K562 (cell line): Measurements from ENCODE around the gene COQ5. TPM values are rescaled to one million over a fixed set of nuclear protein-coding genes. Genes with fewer than 3 reads are reported as not detected.

Source experiments
- ATF3 ChIP-seq, 2 experiments: fragments of 450-650 bp in 1 of 2; sonication (generic) in 1 of 2; formaldehyde crosslinking in 1 of 2; IDR thresholded peaks in 1 of 2; conservative IDR thresholded peaks in 1 of 2; 2 replicates each; pipeline versions ENCODE4 v1.6.1 to v1.8.1; 2016 to 2023; ENCODE audit warnings: mild to moderate bottlenecking in 2 of 2, moderate library complexity in 2 of 2, inconsistent platforms in 1 of 2, missing genetic modification reagents in 1 of 2
- ATF7 ChIP-seq: fragments of 450-650 bp; IDR thresholded peaks from 2 replicates; pipeline ENCODE4 v1.7.1; 2014; ENCODE audit warnings: mild to moderate bottlenecking, moderate library complexity
- MEIS2 ChIP-seq: fragments of 450-650 bp; IDR thresholded peaks from 2 replicates; pipeline ENCODE4 v1.6.1; 2014; ENCODE audit warnings: mild to moderate bottlenecking; ENCODE audit not compliant: partially characterized antibody
- PBX2 ChIP-seq, 2 experiments: IDR thresholded peaks in 1 of 2; conservative IDR thresholded peaks in 1 of 2; 2 replicates each; pipeline ENCODE4 v1.6.1; 2016; ENCODE audit warnings: low read depth in 2 of 2, mild to moderate bottlenecking in 1 of 2, missing compliant biosample characterization in 1 of 2, missing genetic modification characterization in 1 of 2, moderate library complexity in 1 of 2
- SOX6 ChIP-seq: fragments of 450-650 bp; IDR thresholded peaks from 2 replicates; pipeline ENCODE4 v1.6.1; 2014; ENCODE audit warnings: mild to moderate bottlenecking
- XRCC4 ChIP-seq: IDR thresholded peaks from one replicate; pipeline ENCODE4 v1.6.1; 2011; ENCODE audit not compliant: insufficient read depth, insufficient read length; ENCODE audit errors: extremely low read depth
- polyA plus RNA-seq, 8 experiments: library from polyadenylated mRNA; depleted of rRNA in 4 of 8; stranded (reverse) in 5 of 8; unstranded in 3 of 8; fragments of >200 nt; fragmentation: Nextera tagmentation in 2 of 8; fragmentation: Illumina TruSeq in 1 of 8; extraction: Ambion mirVana in 2 of 8; extraction: Trizol in 1 of 8; gene quantifications; 2 replicates each; pipeline versions ENCODE4 v1.2.1 to v1.2.3, GENCODE V29; 2011 to 2014; ENCODE audit warnings: inconsistent platforms in 1 of 8, missing spikeins in 1 of 8
- total RNA-seq, 7 experiments: library from RNA; depleted of rRNA in 6 of 7; stranded (reverse); fragments of >200 nt in 6 of 7; fragmentation: Illumina TruSeq in 2 of 7; extraction: Trizol in 2 of 7; gene quantifications; 2 replicates each; pipeline versions ENCODE4 v1.2.1 to v1.2.3, GENCODE V29; 2011 to 2021; ENCODE audit warnings: low replicate concordance in 1 of 7

COQ5 gene
- total and polyA plus RNA-seq, 9 of the 15 experiments (the other 6 are each of a cell fraction or from before 2014, with no cell fraction given): 19.2 to 59.7 (median 30.4) TPM

DNA sequence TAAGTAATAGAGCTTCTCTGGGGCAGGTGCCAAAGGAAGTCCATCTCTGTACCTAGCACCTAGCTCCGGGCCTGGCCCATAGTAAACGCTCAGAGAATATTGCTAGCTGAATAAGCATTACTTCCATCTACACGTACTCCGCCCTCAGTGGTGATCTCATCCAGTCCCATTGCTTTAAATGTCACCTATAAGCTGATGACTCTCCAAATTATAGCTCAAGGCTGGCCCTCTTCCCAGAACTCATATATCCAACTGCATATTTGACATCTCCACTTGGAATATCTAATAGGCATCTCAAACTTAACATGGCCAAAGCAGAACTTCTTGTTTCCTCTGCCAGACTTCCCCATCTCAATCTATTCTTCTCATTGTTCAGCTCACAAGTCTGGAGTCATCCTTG, 39.9 kb downstream of the COQ5 start (continued):
- TF ChIP-seq PBX2 (CRISPR knock-in tag; IDR thresholded peaks at IDR 0.05; ENCODE audit: low read depth) (no peak), PBX2 (tag; conservative IDR thresholded peaks at IDR 0.05; ENCODE audit: low read depth) (peak; percentile 84), SOX6 (peak; percentile 12; the same call in 1 of the 2 replicates), ATF3 (IDR thresholded peaks at IDR 0.05) (peak; percentile 83), ATF3 (CRISPR knock-in tag; conservative IDR thresholded peaks at IDR 0.05) (no peak), MEIS2 (peak; percentile 78), ATF7 (peak; percentile 67), XRCC4 (no peak)
- TF ChIP-seq, all 486 proteins: peak for 9
